Mesenteric fat pad (tissue), 1 donor: ENCODE results near the gene CAV1. TPM values are rescaled to one million over a fixed set of nuclear protein-coding genes. Genes with fewer than 3 reads are reported as not detected.

ENCODE experiments used
- DNase-seq: peaks from one replicate; pipeline ENCODE4 v3.0.0-alpha.2; 2020; ENCODE audit warnings: low spot score
- total RNA-seq: library from RNA; stranded (reverse); fragmentation: NEBNext Ultra II Directional; extraction: Animal tissue kit (Norgen Biotek cat#: 25700); gene quantifications from one replicate; pipeline ENCODE4 v1.2.1, GENCODE V29; 2021
- donor health status: DM: yes; HTN: yes; CAD: no.

Gene CAV1
- total RNA-seq, 1 donor from 2014 or later = 473 TPM

DNA sequence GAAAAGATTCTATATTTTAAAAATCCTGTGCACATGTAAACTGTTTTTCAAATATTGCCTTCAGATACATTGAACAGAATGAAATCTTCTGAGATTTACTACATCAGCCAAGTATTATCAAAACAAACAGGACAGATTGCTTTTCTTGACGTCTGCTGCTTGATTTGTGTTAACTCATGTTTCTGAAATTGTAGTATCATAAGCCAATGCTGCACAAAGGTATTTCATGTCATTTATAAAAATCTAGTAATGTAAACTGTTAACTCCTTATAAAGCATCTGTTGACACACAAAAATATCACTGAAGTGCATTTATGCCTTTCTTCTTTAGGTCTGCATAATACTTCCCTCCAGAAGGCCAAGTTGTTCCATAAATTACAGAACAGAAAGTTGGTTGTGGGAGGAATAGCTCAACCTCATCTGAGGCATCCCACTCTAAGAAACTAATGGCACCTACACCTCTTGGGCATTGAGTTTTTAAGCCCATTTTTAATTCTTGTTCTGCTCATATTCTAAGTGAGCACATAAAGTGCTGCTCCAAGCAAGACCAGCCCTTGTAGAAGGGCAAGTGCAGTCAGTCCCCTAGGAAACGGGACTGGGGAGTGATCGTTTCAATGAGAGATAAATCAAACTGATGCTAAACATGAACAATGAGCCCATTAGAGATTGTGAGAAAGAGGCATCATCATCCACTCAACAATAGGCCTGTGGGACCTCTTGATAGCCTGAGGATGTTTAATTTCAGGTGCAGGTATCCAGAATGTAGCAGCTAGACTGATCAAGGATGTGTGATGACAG is 28.5 kb downstream of the CAV1 start:
- DNase-seq = no peak

DNA sequence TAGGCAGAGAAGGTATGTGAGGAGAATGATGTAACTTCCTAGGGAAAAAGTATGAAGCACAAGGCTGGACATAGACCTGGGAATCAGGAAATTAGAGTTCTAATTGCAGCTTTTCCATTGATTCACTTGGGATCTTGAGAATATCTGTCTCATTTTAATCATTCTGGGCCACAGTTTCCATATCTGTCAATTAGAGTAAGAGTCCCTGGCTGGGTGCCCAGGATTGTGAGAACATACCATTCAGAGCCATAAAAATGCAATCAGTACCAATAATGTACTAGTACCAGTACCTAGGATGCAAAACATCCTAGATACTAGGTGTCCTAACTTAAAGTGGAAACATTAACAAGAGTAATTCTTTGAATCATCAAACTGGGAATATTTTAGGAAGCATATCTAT is 29.6 kb downstream of the CAV1 start:
- DNase-seq = no peak

DNA sequence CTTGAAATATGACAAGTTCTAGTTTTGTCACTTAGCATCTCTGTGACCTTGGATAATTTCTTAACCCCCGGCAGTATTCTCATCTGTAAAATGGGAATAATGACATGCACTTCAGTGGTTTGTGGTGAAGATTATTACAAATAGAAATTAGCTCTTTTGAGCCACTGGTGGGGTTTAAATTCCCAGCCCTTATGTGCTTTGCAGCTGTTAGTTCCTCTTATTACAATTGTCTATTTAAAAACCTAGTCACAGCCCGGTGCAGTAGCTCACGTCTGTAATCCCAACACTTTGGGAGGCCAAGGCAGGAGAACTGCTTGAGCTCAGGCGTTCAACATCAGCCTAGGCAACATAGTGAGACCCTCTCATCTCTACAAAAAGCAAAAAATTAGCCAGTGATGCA is 30.1 kb downstream of the CAV1 start:
- no peak for DNase-seq

DNA sequence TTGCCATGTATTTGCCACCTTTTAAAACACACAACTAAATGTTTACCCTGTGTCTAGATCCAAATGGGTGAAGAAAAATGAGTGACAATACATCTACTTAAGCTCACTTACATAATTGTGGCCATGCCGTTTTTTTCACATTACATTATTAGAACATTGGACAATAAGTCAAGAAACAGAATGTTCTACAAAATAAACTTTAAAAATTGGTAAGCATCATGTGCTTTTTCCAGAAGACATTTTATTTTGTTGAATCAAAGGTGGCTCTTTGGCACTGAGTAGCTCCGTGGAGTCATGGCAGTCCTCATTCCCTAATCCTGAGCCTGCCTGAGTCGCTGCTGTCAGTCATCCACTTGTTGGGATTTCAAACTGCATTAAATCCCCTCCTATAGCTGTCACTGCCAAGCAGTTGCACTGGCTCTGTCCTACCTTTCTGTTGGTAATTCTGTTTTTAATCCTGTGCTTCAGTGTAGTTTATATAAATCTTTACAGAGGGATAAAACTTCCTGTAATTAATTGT is 32.3 kb downstream of the CAV1 start:
- DNase-seq = no peak

DNA sequence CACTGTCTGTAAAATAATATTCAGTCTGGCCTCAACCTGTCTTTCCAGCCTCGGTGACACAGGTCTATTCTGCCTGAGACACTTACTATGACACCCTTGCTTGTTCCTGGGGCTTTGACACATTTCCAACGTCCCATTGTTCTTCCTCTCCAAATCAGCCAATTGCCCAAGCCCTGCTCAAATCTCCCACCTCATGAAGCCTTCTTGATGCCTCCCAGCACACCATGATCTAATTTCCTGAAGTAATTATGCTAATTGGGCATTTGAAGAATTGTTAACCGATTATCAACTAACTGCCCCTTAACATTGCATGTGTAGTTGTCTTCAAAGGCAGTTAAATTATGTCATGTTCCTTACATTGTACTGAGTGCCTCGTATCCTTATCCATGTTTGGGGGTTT is 33.1 kb downstream of the CAV1 start:
- no peak for DNase-seq

DNA sequence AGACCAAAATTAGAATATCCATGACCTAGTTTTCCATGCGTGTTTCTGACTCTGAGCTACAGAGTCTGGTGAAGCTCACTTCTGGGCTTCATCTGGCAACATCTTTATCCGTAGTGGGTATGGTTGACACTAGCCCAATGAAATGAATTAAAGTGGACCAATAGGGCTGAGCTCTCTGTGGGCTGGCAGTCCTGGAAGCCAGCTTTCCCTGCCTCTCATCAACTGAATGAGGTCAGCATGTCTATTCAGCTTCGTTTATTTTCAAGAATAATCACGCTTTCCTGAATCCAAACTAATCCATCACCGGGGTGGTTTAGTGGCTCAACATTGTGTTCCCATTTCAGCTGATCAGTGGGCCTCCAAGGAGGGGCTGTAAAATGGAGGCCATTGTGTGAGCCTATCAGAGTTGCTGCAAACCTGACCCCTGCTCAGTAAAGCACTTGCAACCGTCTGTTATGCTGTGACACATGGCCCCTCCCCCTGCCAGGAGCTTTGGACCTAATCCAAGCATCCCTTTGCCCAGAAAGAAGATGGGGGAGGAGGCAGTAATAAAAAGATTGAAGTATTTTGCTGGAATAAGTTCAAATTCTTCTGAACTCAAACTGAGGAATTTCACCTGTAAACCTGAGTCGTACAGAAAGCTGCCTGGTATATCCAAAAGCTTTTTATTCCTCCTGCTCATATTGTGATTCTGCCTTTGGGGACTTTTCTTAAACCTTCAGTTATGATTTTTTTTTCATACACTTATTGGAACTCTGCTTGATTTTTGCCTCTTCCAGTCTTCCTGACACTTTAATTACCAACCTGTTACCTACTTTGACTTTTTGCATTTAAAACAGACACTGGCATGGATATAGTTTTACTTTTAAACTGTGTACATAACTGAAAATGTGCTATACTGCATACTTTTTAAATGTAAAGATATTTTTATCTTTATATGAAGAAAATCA is 35.5 kb downstream of the CAV1 start:
- no peak for DNase-seq

DNA sequence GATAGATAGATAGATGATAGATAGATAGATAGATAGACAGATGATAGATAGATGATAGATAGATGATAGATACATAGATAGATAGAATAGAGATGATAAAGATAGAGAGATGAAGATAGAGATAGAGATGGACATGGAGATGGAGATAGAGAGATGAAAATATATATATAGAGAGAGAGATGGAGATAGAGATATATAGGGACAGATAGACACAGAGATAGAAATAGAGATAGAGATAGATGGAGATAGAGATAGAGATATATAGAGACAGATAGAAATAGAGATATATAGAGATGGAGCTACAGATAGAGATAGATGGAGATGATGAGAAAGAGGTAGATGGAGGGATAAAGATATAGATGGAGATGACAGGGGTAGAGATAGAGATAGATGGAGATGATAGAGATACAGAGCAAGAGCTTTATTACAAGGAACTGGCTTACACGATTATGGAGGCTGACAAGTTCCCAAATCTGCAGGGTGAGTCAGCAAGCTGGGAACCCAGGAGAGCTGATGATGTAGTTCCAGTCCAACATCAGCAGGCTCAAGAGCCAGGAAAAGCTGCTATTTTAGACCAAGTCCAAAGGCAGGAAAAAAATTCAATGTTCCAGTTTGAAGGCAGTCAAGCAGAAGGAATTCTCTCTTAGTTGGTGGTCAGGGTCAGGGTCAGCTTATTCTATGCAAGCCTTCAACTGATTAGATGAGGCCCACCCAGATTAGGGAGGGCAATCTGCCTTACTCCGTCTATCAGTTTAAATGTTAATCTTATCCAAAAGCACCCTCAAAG is 37.1 kb downstream of the CAV1 start:
- no peak for DNase-seq

DNA sequence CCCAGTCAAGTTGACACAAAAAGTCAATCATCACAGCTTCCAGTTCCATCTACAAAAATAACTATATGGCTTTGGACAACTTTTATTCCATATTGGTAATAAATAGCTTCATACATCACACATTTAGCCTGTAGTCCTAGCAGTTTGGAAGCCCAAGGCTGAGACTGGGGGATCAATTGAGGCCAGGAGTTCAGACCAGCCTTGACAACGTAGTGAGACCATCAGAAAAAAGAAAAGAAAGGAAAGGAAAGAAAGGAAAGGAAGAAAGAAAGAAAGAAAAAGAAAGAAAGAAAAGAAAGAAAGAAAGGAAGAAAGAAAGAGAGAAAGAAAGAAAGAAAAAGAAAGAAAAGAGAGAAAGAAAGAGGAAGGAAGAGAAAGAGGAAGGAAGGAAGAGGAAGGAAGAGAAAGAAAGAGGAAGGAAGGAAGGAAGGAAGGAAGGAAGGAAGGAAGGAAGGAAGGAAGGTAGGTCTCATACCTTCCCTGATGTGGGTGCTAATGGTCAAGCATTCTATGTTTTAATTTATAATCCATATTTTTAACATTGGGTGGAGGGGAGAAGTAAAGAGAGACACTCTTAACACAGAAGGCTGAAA is 37.8 kb downstream of the CAV1 start:
- no peak for DNase-seq

DNA sequence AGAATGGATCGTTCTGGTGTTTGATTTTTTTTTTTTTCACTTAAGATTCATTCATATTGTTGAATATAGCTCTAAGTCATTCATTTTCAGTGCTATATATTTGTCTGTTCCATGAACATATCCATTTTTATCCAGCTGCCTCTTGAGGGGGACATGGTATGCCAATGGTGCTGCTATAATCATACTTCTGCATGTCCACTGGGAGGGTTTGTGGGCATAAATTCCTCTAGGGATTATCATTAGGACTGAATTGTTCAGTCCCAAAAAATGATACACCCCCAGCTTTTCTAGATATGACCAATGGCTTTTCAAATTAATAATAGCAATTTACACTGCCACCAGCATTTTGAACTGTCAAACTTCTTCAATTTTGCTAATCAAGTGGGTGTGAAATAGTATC is 41.1 kb downstream of the CAV1 start:
- DNase-seq = no peak

DNA sequence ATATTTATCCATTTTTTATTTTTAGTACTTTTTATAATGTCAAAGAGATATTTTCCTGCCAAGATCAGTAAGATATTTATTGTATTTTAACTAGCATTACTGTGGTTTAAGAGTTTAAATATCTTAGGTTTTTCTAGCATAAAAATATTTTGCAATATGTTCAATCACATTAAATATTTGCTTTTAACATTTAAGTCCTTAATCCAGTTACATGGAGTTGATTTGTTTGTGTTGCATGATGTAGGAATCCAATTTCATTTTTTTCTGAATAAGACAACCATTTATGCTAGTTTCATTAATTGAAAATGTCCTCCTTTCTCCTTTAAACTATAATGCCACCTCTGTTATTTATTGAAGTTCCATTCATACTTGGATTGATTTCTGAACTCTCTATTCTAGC is 41.8 kb downstream of the CAV1 start:
- no peak for DNase-seq

DNA sequence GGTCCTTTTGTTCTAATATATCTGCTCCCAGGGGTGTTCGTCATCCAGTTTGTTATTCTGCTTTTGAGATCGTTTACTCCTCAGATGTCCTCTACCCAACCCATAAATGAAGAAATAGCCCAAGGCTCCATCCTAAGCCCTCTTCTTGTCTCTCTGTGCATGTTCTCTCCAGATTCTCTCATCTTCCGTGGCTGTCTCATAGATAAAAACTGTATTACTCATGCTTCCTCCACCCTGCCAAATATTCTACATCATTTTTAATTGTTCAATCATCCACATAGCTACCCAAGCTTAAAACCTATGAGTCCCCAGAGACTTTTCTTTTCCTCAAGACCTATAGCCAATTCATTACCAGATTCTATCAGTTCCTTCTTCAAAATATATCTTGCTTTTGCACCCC is 44.9 kb downstream of the CAV1 start:
- no peak for DNase-seq

DNA sequence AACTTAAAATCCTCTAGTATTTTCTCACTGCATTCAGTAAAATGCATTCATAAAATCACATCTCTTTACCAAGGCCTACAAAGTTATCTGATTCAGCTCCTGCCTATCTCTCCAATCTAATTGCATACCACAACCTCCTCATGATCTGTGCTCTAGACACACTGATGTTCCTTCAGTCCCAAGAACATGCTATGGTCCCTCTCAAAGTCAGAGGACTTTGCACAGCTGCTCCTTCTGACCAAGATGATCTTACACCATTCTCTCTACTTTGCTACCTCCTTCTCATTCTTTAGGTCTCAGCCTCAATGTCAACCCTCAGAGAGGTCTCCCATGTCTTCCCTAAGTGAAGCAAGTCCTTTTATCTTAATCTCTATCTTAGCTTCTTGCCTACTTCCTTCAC is 45.5 kb downstream of the CAV1 start:
- no peak for DNase-seq

DNA sequence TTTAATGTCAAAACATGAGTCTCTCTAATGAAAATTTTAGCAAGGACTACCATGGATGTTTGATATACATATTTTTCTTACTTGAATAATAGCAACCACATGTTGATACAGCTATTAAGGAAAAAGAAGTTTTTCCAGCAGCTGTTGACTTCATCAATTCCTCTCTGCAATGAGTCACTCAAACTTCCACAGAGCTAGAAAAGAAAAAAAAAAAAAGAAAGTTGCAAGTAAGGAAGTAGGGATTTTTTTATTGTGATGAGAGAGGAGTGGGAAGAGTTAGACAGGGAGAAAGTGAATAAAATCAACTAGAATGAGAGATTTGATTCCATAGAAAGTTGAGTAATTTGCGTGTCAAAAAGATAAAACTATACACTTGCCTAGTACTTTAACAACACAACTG is 46.2 kb downstream of the CAV1 start:
- no peak for DNase-seq

DNA sequence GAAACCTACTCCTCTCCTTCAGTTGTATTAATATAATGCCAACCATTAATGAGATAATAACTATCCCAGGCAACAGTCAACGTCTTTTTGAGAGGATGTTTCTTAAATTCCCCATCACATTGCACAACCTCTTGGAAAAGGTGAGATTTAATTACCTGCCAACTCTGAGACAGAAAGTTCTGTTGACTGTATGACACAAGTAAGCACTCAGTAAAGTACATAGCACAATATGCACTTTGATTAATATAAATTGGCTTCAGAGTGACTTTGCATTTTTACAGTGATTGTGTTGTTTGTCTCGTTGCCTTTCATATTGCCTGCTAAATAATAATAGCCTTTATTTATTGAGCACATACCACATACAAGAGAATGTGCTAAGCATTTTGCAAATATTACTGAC is 46.7 kb downstream of the CAV1 start:
- no peak for DNase-seq

DNA sequence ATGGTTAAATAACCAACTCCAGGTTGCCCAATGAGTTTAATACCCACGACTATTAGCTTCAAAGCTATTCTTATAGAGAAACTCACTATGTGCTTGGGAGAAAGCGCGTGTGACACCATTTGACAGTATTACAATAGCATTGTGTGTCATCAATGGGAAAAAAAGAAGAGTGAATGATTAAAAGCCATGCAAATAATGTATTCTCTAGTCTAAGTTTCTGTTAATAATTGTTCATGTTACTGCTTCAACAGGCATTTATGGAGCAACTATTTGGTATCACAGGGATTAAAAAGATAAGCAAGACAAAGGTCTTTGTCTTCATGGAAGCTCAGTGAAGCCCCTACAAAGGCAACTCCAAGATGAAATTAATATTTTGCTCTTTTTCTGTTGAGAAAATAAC is 47.2 kb downstream of the CAV1 start:
- no peak for DNase-seq

DNA sequence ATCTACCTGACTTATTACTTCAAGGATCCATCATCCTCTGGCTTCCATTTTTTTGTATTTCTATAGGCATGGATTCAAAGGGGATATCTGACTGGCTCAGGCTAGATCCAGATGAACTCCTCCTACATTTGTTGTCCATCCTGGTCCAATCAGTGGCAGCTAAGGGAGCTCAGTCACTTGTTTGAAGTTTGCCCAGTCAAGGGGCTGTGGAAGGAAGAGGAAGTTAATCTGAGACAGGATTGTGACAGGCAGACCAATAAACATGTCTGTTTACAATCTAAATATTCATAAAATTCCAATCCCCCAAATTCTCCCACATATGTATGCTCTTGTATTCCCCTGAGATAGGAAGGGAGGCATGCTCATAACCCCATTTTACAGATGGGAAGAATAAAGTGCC is 48.7 kb downstream of the CAV1 start:
- DNase-seq = no peak

DNA sequence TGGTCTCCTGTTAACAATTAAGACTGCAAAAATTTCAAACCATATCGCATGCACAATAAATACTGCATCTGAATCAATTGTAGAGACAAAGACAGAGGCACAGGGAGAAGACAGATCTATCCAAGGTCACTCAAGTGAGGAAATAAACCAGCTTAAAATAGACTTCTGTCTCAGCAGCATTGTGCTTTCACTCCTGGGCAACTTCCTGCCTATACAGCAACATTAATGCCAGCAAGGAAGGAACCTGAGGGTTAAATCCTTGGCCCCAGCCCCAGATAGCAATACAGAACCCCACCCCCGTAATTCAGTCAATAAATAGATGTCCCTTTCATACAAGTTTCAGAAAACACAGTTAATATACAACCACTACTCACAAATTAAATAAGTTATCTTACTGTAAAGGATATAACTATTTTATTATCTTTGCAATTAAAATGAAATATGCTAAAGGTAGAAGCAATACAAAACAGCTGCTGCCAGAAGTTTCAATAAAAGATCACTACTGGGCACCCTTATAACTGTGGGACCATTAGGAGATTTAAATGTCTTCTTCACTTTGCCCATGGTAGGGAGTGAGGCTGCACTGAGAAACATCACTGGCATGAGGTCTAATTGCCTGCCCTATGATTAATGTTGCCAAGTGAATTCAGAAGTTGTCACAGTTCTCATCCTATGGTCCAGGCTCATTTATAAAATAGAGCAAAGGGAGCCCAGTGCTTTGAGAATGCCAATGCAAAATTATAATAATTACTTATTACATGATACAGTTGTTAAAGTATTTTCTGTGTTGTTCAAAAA is 49.4 kb downstream of the CAV1 start:
- no peak for DNase-seq

DNA sequence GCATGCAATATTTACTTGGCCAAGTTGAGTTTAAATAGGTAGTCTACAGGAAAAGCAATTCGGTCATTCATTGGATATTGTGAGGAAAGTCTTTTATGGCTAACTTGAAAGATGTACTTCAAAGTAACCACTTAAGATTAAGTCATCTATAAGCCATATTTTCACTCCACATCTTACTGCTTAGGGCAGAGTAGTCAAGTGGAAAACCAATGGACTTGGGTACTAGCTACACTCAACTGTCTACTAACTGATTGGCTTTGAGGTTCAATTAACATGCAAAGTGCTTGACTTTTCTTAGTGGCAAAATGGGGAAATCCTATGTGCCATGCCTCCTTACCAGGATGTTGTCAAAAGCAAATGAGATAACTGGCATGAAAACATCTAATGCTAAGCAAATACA is 51.0 kb downstream of the CAV1 start:
- DNase-seq = no peak

DNA sequence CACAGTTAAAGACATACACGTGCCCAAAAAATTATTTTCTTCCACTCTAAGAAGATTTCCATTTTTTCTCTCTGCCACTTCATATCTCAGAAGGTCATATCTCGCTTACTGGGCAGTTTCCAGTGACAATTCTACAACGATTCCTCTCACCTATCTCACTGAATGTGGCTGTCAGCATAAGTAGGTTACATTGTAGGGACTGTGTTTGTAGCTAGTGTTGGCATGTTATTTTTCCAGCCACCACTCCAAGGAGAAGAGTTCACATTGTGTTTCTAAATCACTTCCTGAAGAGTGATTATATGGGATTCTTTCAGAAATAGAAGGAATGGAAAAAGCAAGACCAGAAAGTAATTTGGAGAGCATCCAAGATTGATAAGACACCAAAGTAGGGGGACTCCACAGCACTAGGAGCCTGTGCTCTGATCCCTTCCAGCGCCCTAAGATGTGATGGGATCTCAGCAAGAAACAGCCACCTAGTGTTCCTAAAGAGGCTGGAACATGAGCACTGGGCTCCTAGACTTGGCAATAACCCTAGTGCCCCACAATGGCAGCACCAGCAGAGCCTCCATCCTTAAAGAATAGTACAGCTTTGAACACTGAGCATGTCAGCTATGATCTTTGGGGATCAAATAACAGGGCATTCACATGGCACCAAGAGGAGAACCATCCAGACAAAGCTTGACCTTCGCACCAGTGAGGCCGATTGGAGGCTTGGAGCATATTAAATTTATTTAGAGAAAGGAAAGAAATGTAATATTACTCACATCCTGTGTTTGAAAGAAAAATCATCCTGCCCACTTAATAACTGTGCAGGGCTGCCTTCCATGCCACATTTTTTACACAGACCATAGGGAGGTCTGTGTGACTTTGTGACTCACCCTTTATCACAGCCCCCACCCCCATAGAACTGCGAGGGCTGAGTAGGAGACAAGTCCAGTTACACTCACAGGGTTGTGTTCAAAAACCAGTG is 51.8 kb downstream of the CAV1 start:
- DNase-seq = no peak
